H9 (cell line): ENCODE measurements around the gene FLVCR2. TPM values are rescaled to one million over a fixed set of nuclear protein-coding genes. Genes with fewer than 3 reads are reported as not detected.

Experiments
- DNase-seq: peaks from one replicate; pipeline ENCODE4 v3.0.0-alpha.2; 2017
- H2AFZ ChIP-seq: one replicate; pipeline ENCODE4 v1.6.1; 2013; ENCODE audit warnings: mild to moderate bottlenecking, low read length, control low read depth, moderate library complexity
- H2AK5ac ChIP-seq: 2 replicates; pipeline ENCODE4 v1.6.1; 2013; ENCODE audit warnings: low read length, control low read depth, mixed read lengths; ENCODE audit not compliant: insufficient read length
- H2BK120ac ChIP-seq: one replicate; pipeline ENCODE4 v1.6.1; 2013; ENCODE audit warnings: low read depth, mild to moderate bottlenecking, low read length, control low read depth, inconsistent platforms; ENCODE audit not compliant: poor library complexity, severe bottlenecking
- H2BK12ac ChIP-seq: 2 replicates; pipeline ENCODE4 v1.6.1; 2013; ENCODE audit warnings: low read length, control low read depth, mixed read lengths, low read depth; ENCODE audit not compliant: insufficient read length
- H2BK15ac ChIP-seq: 2 replicates; pipeline ENCODE4 v1.6.1; 2013; ENCODE audit warnings: low read depth, low read length, control low read depth
- H2BK20ac ChIP-seq: one replicate; pipeline ENCODE4 v1.6.1; 2013; ENCODE audit warnings: low read depth, mild to moderate bottlenecking, low read length, control low read depth, inconsistent platforms; ENCODE audit not compliant: poor library complexity, severe bottlenecking
- H2BK5ac ChIP-seq: 2 replicates; pipeline ENCODE4 v1.6.1; 2013; ENCODE audit warnings: low read length, control low read depth, mixed read lengths; ENCODE audit not compliant: insufficient read length
- H3K14ac ChIP-seq: 2 replicates; pipeline ENCODE4 v1.6.1; 2013; ENCODE audit warnings: low read length, control low read depth; ENCODE audit not compliant: insufficient read depth
- H3K18ac ChIP-seq: 2 replicates; pipeline ENCODE4 v1.6.1; 2013; ENCODE audit warnings: low read depth, mild to moderate bottlenecking, mixed read lengths, low read length, control low read depth; ENCODE audit not compliant: insufficient read length
- H3K23ac ChIP-seq: 2 replicates; pipeline ENCODE4 v1.6.1; 2013; ENCODE audit warnings: low read length, control low read depth, mixed read lengths, low read depth; ENCODE audit not compliant: insufficient read length
- H3K23me2 ChIP-seq: 2 replicates; pipeline ENCODE4 v1.6.1; 2013; ENCODE audit warnings: low read depth, mild to moderate bottlenecking, mixed read lengths, low read length, control low read depth; ENCODE audit not compliant: insufficient read length, poor library complexity, severe bottlenecking
- H3K27ac ChIP-seq: 2 replicates; pipeline ENCODE4 v1.5.1; 2013; ENCODE audit warnings: low read length, control low read depth, mixed read lengths, low read depth; ENCODE audit not compliant: insufficient read length
- H3K27me3 ChIP-seq: 2 replicates; pipeline ENCODE4 v1.6.1; 2013; ENCODE audit warnings: low read length, control low read depth, inconsistent platforms; ENCODE audit not compliant: insufficient read depth
- H3K4ac ChIP-seq: 2 replicates; pipeline ENCODE4 v1.6.1; 2013; ENCODE audit warnings: low read depth, mild to moderate bottlenecking, control low read depth, inconsistent platforms, low read length, moderate library complexity
- H3K4me1 ChIP-seq: 2 replicates; pipeline ENCODE4 v1.6.1; 2013; ENCODE audit warnings: low read length, control low read depth, inconsistent platforms; ENCODE audit not compliant: insufficient read depth
- H3K4me2 ChIP-seq: 2 replicates; pipeline ENCODE4 v1.6.1; 2013; ENCODE audit warnings: low read length, control low read depth, mixed read lengths; ENCODE audit not compliant: insufficient read length, insufficient read depth
- H3K56ac ChIP-seq: 2 replicates; pipeline ENCODE4 v1.6.1; 2013; ENCODE audit warnings: low read depth, mild to moderate bottlenecking, mixed read lengths, low read length, control low read depth; ENCODE audit not compliant: insufficient read length
- H3K79me1 ChIP-seq: 2 replicates; pipeline ENCODE4 v1.6.1; 2013; ENCODE audit warnings: low read depth, mild to moderate bottlenecking, moderate library complexity, low read length, control low read depth, inconsistent platforms; ENCODE audit not compliant: insufficient read depth, poor library complexity, severe bottlenecking
- H3K79me2 ChIP-seq: 2 replicates; pipeline ENCODE4 v1.6.1; 2013; ENCODE audit warnings: low read length, control low read depth, inconsistent platforms; ENCODE audit not compliant: insufficient read depth
- H3K9ac ChIP-seq: 2 replicates; pipeline ENCODE4 v1.6.1; 2013; ENCODE audit warnings: low read length, control low read depth, mixed read lengths; ENCODE audit not compliant: insufficient read length; ENCODE audit errors: extremely low read depth
- H3K9me3 ChIP-seq: one replicate; pipeline ENCODE4 v1.6.1; 2013; ENCODE audit warnings: low read depth, low read length, inconsistent platforms; ENCODE audit not compliant: control insufficient read depth
- H3T11ph ChIP-seq: one replicate; pipeline ENCODE4 v1.6.1; 2013; ENCODE audit warnings: mild to moderate bottlenecking, low read length, control low read depth, inconsistent platforms
- H4K20me1 ChIP-seq: one replicate; pipeline ENCODE4 v1.6.1; 2013; ENCODE audit not compliant: control insufficient read depth, insufficient read length, insufficient read depth
- H4K5ac ChIP-seq: 2 replicates; pipeline ENCODE4 v1.6.1; 2013; ENCODE audit warnings: low read depth, mild to moderate bottlenecking, mixed read lengths, low read length, control low read depth; ENCODE audit not compliant: insufficient read length
- H4K8ac ChIP-seq: replicated peaks from 2 replicates; pipeline ENCODE4 v1.6.1; 2013; ENCODE audit warnings: low read length, control low read depth, mixed read lengths, low read depth; ENCODE audit not compliant: insufficient read length
- H4K91ac ChIP-seq: 2 replicates; pipeline ENCODE4 v1.6.1; 2013; ENCODE audit warnings: low read depth, mild to moderate bottlenecking, moderate library complexity, mixed read lengths, low read length, control low read depth; ENCODE audit not compliant: insufficient read length
- H3K27ac Mint-ChIP-seq, 3 experiments: 2 replicates in 2 of 3; 3 replicates in 1 of 3; pipeline ENCODE4 v1.8.0; 2020 to 2021; ENCODE audit warnings: mixed read lengths in 3 of 3, mild to moderate bottlenecking in 1 of 3, moderate library complexity in 1 of 3
- H3K27me3 Mint-ChIP-seq: 2 replicates; pipeline ENCODE4 v1.8.0; 2021; ENCODE audit warnings: low read depth, mild to moderate bottlenecking, moderate library complexity, mixed read lengths
- H3K36me3 Mint-ChIP-seq, 3 experiments: 2 replicates in 2 of 3; 3 replicates in 1 of 3; pipeline ENCODE4 v1.8.0; 2020 to 2021; ENCODE audit warnings: low read depth in 3 of 3, mixed read lengths in 3 of 3; ENCODE audit not compliant: insufficient read depth in 1 of 3
- H3K4me1 Mint-ChIP-seq, 2 experiments: 2 replicates each; pipeline ENCODE4 v1.8.0; 2020; ENCODE audit warnings: mixed read lengths in 2 of 2
- H3K4me3 Mint-ChIP-seq, 2 experiments: 2 replicates in 1 of 2; 3 replicates in 1 of 2; pipeline ENCODE4 v1.8.0; 2020 to 2021; ENCODE audit warnings: mild to moderate bottlenecking in 2 of 2, mixed read lengths in 2 of 2, moderate library complexity in 1 of 2
- H3K9me3 Mint-ChIP-seq, 2 experiments: 2 replicates in 1 of 2; 3 replicates in 1 of 2; pipeline ENCODE4 v1.8.0; 2020; ENCODE audit warnings: mild to moderate bottlenecking in 2 of 2, mixed read lengths in 2 of 2, moderate library complexity in 1 of 2
- CTCF ChIP-seq: fragments of 200-600 bp; sonication (generic); conservative IDR thresholded peaks from 3 replicates; pipeline ENCODE4 v1.8.0; 2021; ENCODE audit warnings: antibody characterized with exemption, mild to moderate bottlenecking
- WGBS: extraction: QIAGEN DNeasy Blood & Tissue Kit; methylation state at CpG from one replicate; pipeline ENCODE4 v1.1.7; 2013; ENCODE audit warnings: missing lambda C conversion rate, low lambda C conversion rate, mixed read lengths; ENCODE audit not compliant: insufficient read length; ENCODE audit errors: extremely low coverage; 5-methylcytosine and 5-hydroxymethylcytosine counted together
- total RNA-seq: library from RNA; stranded (reverse); gene quantifications from 2 replicates; pipeline ENCODE4 v1.2.1, GENCODE V29; 2021

FLVCR2 gene
- total RNA-seq, 1 experiment from 2014 or later = 7.1 TPM

GRCh38 chr14:75579338-75579864, 981 bp downstream of the FLVCR2 start:
- peak overlapping the region; percentile 82 to 90 for H3K4me3 Mint-ChIP-seq
- H3K4me2 ChIP-seq = peak overlapping the region; percentile 86
- no peak for TF ChIP-seq CTCF

More at GRCh38 chr14:75579338-75579864, 981 bp downstream of the FLVCR2 start:
- H4K91ac ChIP-seq = no peak overlapping the region
- no peaks in the 10 kb centered on the region for H3K79me1 ChIP-seq
- H2BK12ac ChIP-seq = no peak overlapping the region
- no peak for DNase-seq
- H3K23me2 ChIP-seq = peaks cover 14% of the 10 kb centered on the region
- H3T11ph ChIP-seq = no peak overlapping the region
- H2AK5ac ChIP-seq = no peak overlapping the region
- H3K79me2 ChIP-seq = no peaks in the 10 kb centered on the region
- WGBS = no CpG with 5 or more reads among the region's 13 CpGs
- peaks cover 12 to 15% of the 10 kb centered on the region in 2 experiments; a peak in 3 of 4 replicates for H3K4me1 Mint-ChIP-seq
- H4K8ac ChIP-seq = no peak overlapping the region
- no peak overlapping the region for H2BK15ac ChIP-seq
- H3K27ac Mint-ChIP-seq = no peak overlapping the region
- no peaks in the 10 kb centered on the region; a peak in 1 of 5 replicates for H3K9me3 Mint-ChIP-seq
- H4K5ac ChIP-seq = no peak overlapping the region
- H3K18ac ChIP-seq = no peak overlapping the region
- H3K56ac ChIP-seq = no peak overlapping the region
- no peak overlapping the region for H3K14ac ChIP-seq
- H3K27me3 Mint-ChIP-seq = peaks cover 7% of the 10 kb centered on the region
- H3K9ac ChIP-seq = no peak overlapping the region
- no peaks in the 10 kb centered on the region for H4K20me1 ChIP-seq
- H3K27me3 ChIP-seq = no peaks in the 10 kb centered on the region; the same call in 1 of the 2 replicates
- no peak overlapping the region for H3K23ac ChIP-seq
- H2BK120ac ChIP-seq = no peak overlapping the region
- H2BK20ac ChIP-seq = no peak overlapping the region
- H2BK5ac ChIP-seq = no peak overlapping the region
- no peaks in the 10 kb centered on the region for H3K36me3 Mint-ChIP-seq
- H3K9me3 ChIP-seq = no peaks in the 10 kb centered on the region
- H3K4ac ChIP-seq = no peak overlapping the region
- peaks cover 6% of the 10 kb centered on the region for H3K4me1 ChIP-seq
- H2AFZ ChIP-seq = no peak overlapping the region
- no peak overlapping the region for H3K27ac ChIP-seq
